B cell (primary cell): ENCODE measurements around the gene CDK11A. TPM values are rescaled to one million over a fixed set of nuclear protein-coding genes. Genes with fewer than 3 reads are reported as not detected.
"Not testable (repeated sequence)": the region's sequence is repeated elsewhere in the genome, so short reads cannot be mapped to it uniquely, and the experiment has no call there.

Experiments used
- ATAC-seq: fragments of 200-7000 bp; cut with Tn5 transposase; one replicate; pipeline ENCODE4 v1.10.0; 2021; ENCODE audit warnings: low read depth, mild to moderate bottlenecking, moderate number of reproducible peaks, moderate library complexity
- CTCF ChIA-PET: fragments of 350-600 bp; sonication (Branson Sonifier 250); formaldehyde crosslinking; loops from one replicate; lab custom pipeline; 2021; ENCODE audit warnings: antibody characterized with exemption, inconsistent platforms; lab: Charles Lee
- POLR2A ChIA-PET: fragments of 350-600 bp; sonication (Branson Sonifier 250); formaldehyde crosslinking; loops from one replicate; lab custom pipeline; 2021; ENCODE audit warnings: antibody characterized with exemption; lab: Charles Lee
- DNase-seq: peaks from one replicate; pipeline ENCODE4 v3.0.0; 2013
- H2AFZ ChIP-seq: 2 replicates; pipeline ENCODE4 v1.6.1; 2012; ENCODE audit warnings: mild to moderate bottlenecking, low read depth, low read length; ENCODE audit not compliant: insufficient read depth, poor library complexity, severe bottlenecking
- H3K27ac ChIP-seq, 2 donors: 1 replicate in 1 of 2; 2 replicates in 1 of 2; pipeline ENCODE4 v1.5.1; 2012 to 2013; ENCODE audit warnings: low read length in 2 of 2, mild to moderate bottlenecking in 2 of 2, moderate library complexity in 1 of 2
- H3K27me3 ChIP-seq, 4 experiments: fragments of 200-600 bp in 1 of 4; sonication (generic) in 1 of 4; replicated peaks in 1 of 4; 1 replicate in 2 of 4; 2 replicates in 2 of 4; pipeline versions ENCODE4 v1.6.1 to v1.7.0; 2013 to 2016; ENCODE audit warnings: low read length in 3 of 4, mild to moderate bottlenecking in 2 of 4, mixed read lengths in 1 of 4, moderate library complexity in 1 of 4; ENCODE audit not compliant: insufficient read depth in 4 of 4, control insufficient read depth in 3 of 4; ENCODE audit errors: control extremely low read depth in 1 of 4
- H3K36me3 ChIP-seq, 2 experiments: replicated peaks in 1 of 2; 1 replicate in 1 of 2; 2 replicates in 1 of 2; pipeline versions ENCODE4 v1.6.1 to v1.7.1; 2013; ENCODE audit warnings: low read length in 1 of 2; ENCODE audit not compliant: insufficient read depth in 2 of 2, control insufficient read depth in 1 of 2; ENCODE audit errors: control extremely low read depth in 1 of 2, extremely low read depth in 1 of 2
- H3K4me1 ChIP-seq, 2 donors: fragments of 200-600 bp in 1 of 2; sonication (generic) in 1 of 2; 1 replicate in 1 of 2; 2 replicates in 1 of 2; pipeline versions ENCODE4 v1.5.1 to v1.6.1; 2013 to 2017; ENCODE audit warnings: low read length in 2 of 2; ENCODE audit not compliant: control insufficient read depth in 2 of 2, insufficient read depth in 2 of 2
- H3K4me2 ChIP-seq: replicated peaks from 2 replicates; pipeline ENCODE3; 2012; ENCODE audit warnings: mild to moderate bottlenecking, low read depth, low read length; ENCODE audit not compliant: poor library complexity, severe bottlenecking
- H3K4me3 ChIP-seq, 5 experiments: fragments of 200-600 bp in 1 of 5; sonication (generic) in 1 of 5; 1 replicate in 3 of 5; 2 replicates in 2 of 5; pipeline versions ENCODE4 v1.5.1 to v1.7.0; 2011 to 2016; ENCODE audit warnings: low read length in 4 of 5, mild to moderate bottlenecking in 4 of 5, low read depth in 2 of 5, control low read depth in 1 of 5, moderate library complexity in 1 of 5; ENCODE audit not compliant: insufficient read depth in 1 of 5; ENCODE audit errors: control extremely low read depth in 1 of 5, extremely low read depth in 1 of 5
- H3K79me2 ChIP-seq: fragments of 200-600 bp; sonication (generic); one replicate; pipeline ENCODE4 v1.6.0; 2016; ENCODE audit warnings: low read length; ENCODE audit not compliant: control insufficient read depth, insufficient read depth
- H3K9ac ChIP-seq: fragments of 200-600 bp; sonication (generic); 2 replicates; pipeline ENCODE4 v1.6.1; 2017; ENCODE audit warnings: mild to moderate bottlenecking, low read length, moderate library complexity
- H3K9me3 ChIP-seq, 3 donors: one replicate each; pipeline versions ENCODE4 v1.6.1 to v1.7.1; 2013; ENCODE audit warnings: low read length in 2 of 3; ENCODE audit not compliant: control insufficient read depth in 2 of 3, insufficient read depth in 1 of 3; ENCODE audit errors: control extremely low read depth in 1 of 3
- H4K20me1 ChIP-seq: 2 replicates; pipeline ENCODE4 v1.6.0; 2012; ENCODE audit warnings: mild to moderate bottlenecking, low read length; ENCODE audit not compliant: insufficient read depth, control insufficient read depth, poor library complexity, severe bottlenecking
- H3K27ac Mint-ChIP-seq: one replicate; pipeline ENCODE4 v1.8.0; 2021; ENCODE audit warnings: mixed read lengths
- H3K27me3 Mint-ChIP-seq: one replicate; pipeline ENCODE4 v1.8.0; 2021; ENCODE audit warnings: mixed read lengths
- H3K4me1 Mint-ChIP-seq: one replicate; pipeline ENCODE4 v1.8.0; 2021; ENCODE audit warnings: mixed read lengths
- H3K4me3 Mint-ChIP-seq: one replicate; pipeline ENCODE4 v1.8.0; 2021; ENCODE audit warnings: mixed read lengths
- H3K9me3 Mint-ChIP-seq: one replicate; pipeline ENCODE4 v1.8.0; 2022; ENCODE audit warnings: mixed read lengths; ENCODE audit not compliant: insufficient read depth
- WGBS: methylation state at CpG from one replicate; pipeline ENCODE4 v1.1.5; 2013; ENCODE audit warnings: missing lambda C conversion rate; ENCODE audit not compliant: insufficient coverage; 5-methylcytosine and 5-hydroxymethylcytosine counted together
- intact Hi-C: fragments of 100-400 bp; cut with micrococcal nuclease; formaldehyde crosslinking; loops from one replicate; pipeline ENCODE4 v1.10.0; 2022
- polyA plus RNA-seq: library from polyadenylated mRNA; depleted of rRNA; stranded (reverse); fragments of >200 nt; gene quantifications from 2 replicates; pipeline ENCODE4 v1.2.3, GENCODE V29; 2012
- total RNA-seq, 2 donors: library from RNA; stranded (reverse); fragments of 120-200 nt in 1 of 2; gene quantifications; 1 replicate in 1 of 2; 2 replicates in 1 of 2; pipeline versions ENCODE4 v1.2.3 to v1.2.4, GENCODE V29; 2013 to 2022

CDK11A gene
- total and polyA plus RNA-seq, 2 donors (not counting 1 experiment from before 2014, with no cell fraction given), result 82.1 to 138 TPM

DNA sequence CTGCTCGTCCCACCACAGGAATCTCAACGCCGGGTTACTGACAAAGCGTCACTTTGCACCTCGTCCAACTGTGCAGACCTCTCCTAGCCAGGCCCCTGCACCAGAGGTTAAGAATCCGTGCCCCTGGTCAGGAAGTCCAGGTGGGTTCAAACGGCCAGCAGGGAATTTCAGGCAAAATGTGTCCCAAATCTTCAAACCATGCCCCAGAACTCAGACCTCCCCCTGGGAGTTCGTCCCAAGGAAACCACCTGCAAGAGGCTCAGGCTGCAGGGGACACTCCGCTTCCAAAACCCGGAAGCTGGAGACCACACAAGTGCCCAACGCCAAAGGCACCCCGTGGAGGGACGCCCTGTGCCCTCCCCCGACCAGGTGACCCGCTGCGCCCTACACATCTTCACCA, 32.7 kb downstream of the CDK11A start:
- H3K36me3 ChIP-seq, H3K27me3 ChIP-seq, ATAC-seq, H4K20me1 ChIP-seq, H2AFZ ChIP-seq, H3K9me3 ChIP-seq, H3K27me3 Mint-ChIP-seq, H3K4me3 Mint-ChIP-seq, DNase-seq, H3K4me2 ChIP-seq, H3K9me3 Mint-ChIP-seq, CTCF ChIA-PET, POLR2A ChIA-PET, intact Hi-C loops, H3K9ac ChIP-seq, H3K27ac Mint-ChIP-seq, H3K27ac ChIP-seq: not testable (repeated sequence)
- peaks cover 13% of the 10 kb centered on the region for H3K4me1 Mint-ChIP-seq
- peaks cover 0 to 12% of the 10 kb centered on the region in 2 donors for H3K4me1 ChIP-seq
- peak overlapping the region in 1 of 5 experiments; percentile 18 for H3K4me3 ChIP-seq
- no CpG with 5 or more reads among the region's 16 CpGs for WGBS
- peaks cover 24% of the 10 kb centered on the region for H3K79me2 ChIP-seq

DNA sequence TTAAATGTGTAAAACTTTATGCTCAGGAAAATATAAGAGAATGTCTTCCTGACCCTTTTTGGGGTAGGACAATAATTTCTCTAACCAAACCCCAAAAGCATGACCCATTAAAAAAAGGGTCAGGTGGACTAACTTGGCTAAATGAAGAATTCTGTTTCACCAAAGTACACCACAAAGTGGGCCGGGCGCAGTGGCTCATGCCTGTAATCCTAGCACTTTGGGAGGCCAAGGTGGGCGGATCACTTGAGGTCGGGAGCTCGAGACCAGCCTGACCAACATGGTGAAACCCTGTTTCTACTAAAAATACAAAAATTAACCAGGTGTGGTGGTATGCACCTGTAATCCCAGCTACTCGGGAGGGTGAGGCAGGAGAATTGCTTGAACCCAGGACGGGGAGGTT, 34.6 kb downstream of the CDK11A start:
- H3K4me3 Mint-ChIP-seq, H3K27ac Mint-ChIP-seq, H2AFZ ChIP-seq, H3K9me3 ChIP-seq, CTCF ChIA-PET, H3K9me3 Mint-ChIP-seq, ATAC-seq, H3K4me3 ChIP-seq, POLR2A ChIA-PET, H3K27ac ChIP-seq, H3K4me2 ChIP-seq, H3K27me3 Mint-ChIP-seq, H3K4me1 ChIP-seq, H3K27me3 ChIP-seq, H3K36me3 ChIP-seq, DNase-seq, H3K9ac ChIP-seq: not testable (repeated sequence)
- H3K4me1 Mint-ChIP-seq, result peaks cover 15% of the 10 kb centered on the region
- 90% methylated on average over 2 of the region's 7 CpGs for WGBS
- peaks cover 41% of the 10 kb centered on the region for H3K79me2 ChIP-seq
- peaks cover 15% of the 10 kb centered on the region for H4K20me1 ChIP-seq
- intact Hi-C loops, result loop anchor here (2.0 kb wide), 1 partner anchor 53 kb away; no protein-coding TSS in a partner anchor
